Hepatocyte (in vitro differentiated cells): Measurements from ENCODE around the gene ADAM33.

Experiments
- CTCF ChIP-seq: fragments of 200-600 bp; sonication (generic); IDR thresholded peaks from 2 replicates; pipeline ENCODE4 v1.5.1; 2016; ENCODE audit warnings: antibody characterized with exemption, mild to moderate bottlenecking; ENCODE audit not compliant: poor library complexity
- EZH2 ChIP-seq: fragments of 200-600 bp; sonication (generic); IDR thresholded peaks from 2 replicates; pipeline ENCODE4 v1.6.1; 2016; ENCODE audit warnings: antibody characterized with exemption, mild to moderate bottlenecking, borderline replicate concordance

- TF ChIP-seq CTCF (no peak), EZH2 (no peak)
Measured at GRCh38 chr20:3697588-3698305, 15.9 kb upstream of the ADAM33 start.
